SK-N-SH (cell line): ENCODE results near the gene SHPK. TPM values are rescaled to one million over a fixed set of nuclear protein-coding genes. Genes with fewer than 3 reads are reported as not detected.

Experiments
- CTCF ChIA-PET: fragments of 300-600, 350-600 bp; formaldehyde crosslinking; extraction: SDS; loops from one replicate; lab custom pipeline; 2021; lab: Yijun Ruan, JAX
- POLR2A ChIA-PET: fragments of 350-600 bp; sonication (Branson Sonifier 250); formaldehyde crosslinking; extraction: SDS; loops from one replicate; lab custom pipeline; 2020; ENCODE audit warnings: antibody characterized with exemption, inconsistent platforms; lab: Yijun Ruan, JAX
- DNase-seq: peaks from one replicate; pipeline ENCODE4 v3.0.0; 2012
- H2AFZ ChIP-seq: fragments of 200-600 bp; sonication (generic); 2 replicates; pipeline ENCODE4 v1.8.1; 2016; ENCODE audit warnings: antibody characterized with exemption, mild to moderate bottlenecking, low read depth
- H3F3A ChIP-seq: fragments of 200-600 bp; sonication (generic); replicated peaks from 2 replicates; pipeline ENCODE3; 2016; ENCODE audit warnings: antibody characterized with exemption, mild to moderate bottlenecking; ENCODE audit not compliant: insufficient read depth
- H3K27ac ChIP-seq, 2 experiments: fragments of 200-500 bp in 1 of 2; fragments of 200-600 bp in 1 of 2; sonication (Bioruptor generic) in 1 of 2; sonication (generic), shearing (Covaris generic) in 1 of 2; 2 replicates each; pipeline versions ENCODE4 v1.5.1 to v1.6.1; 2014 to 2016; ENCODE audit warnings: low read depth in 2 of 2, inconsistent platforms in 1 of 2, low read length in 1 of 2, mild to moderate bottlenecking in 1 of 2, mixed read lengths in 1 of 2
- H3K27me3 ChIP-seq: fragments of 200-600 bp; sonication (generic), shearing (Covaris generic); 2 replicates; pipeline ENCODE4 v1.6.1; 2016; ENCODE audit warnings: mixed run types; ENCODE audit not compliant: insufficient read depth
- H3K36me3 ChIP-seq, 2 experiments: fragments of 200-500 bp in 1 of 2; fragments of 200-600 bp in 1 of 2; sonication (Bioruptor generic) in 1 of 2; sonication (generic) in 1 of 2; replicated peaks in 1 of 2; 2 replicates each; pipeline versions ENCODE3 to v1.5.1; 2014 to 2016; ENCODE audit warnings: low read length in 1 of 2, mild to moderate bottlenecking in 1 of 2; ENCODE audit not compliant: insufficient read depth in 2 of 2, control insufficient read depth in 1 of 2
- H3K4me1 ChIP-seq, 2 experiments: fragments of 200-500 bp in 1 of 2; fragments of 200-600 bp in 1 of 2; sonication (Bioruptor generic) in 1 of 2; sonication (generic), shearing (Covaris generic) in 1 of 2; 2 replicates each; pipeline versions ENCODE4 v1.5.1 to v1.6.1; 2014 to 2016; ENCODE audit warnings: low read depth in 1 of 2, low read length in 1 of 2, mixed run types in 1 of 2; ENCODE audit not compliant: insufficient read depth in 2 of 2, control insufficient read depth in 1 of 2
- H3K4me2 ChIP-seq: fragments of 200-600 bp; sonication (generic), shearing (Covaris generic); 2 replicates; pipeline ENCODE4 v1.6.1; 2017; ENCODE audit warnings: mixed run types
- H3K4me3 ChIP-seq, 2 experiments: fragments of 200-500 bp in 1 of 2; fragments of 200-600 bp in 1 of 2; sonication (Bioruptor generic) in 1 of 2; sonication (generic), shearing (Covaris generic) in 1 of 2; 2 replicates each; pipeline versions ENCODE4 v1.5.1 to v1.8.1; 2014 to 2016; ENCODE audit warnings: low read depth in 2 of 2, inconsistent platforms in 1 of 2, low read length in 1 of 2, mild to moderate bottlenecking in 1 of 2, mixed read lengths in 1 of 2, moderate library complexity in 1 of 2
- H3K79me2 ChIP-seq: fragments of 200-600 bp; sonication (generic); 2 replicates; pipeline ENCODE4 v1.8.1; 2017; ENCODE audit warnings: mild to moderate bottlenecking; ENCODE audit not compliant: insufficient read depth
- H3K9ac ChIP-seq: fragments of 200-600 bp; sonication (generic); 2 replicates; pipeline ENCODE4 v1.6.1; 2017; ENCODE audit warnings: mixed run types
- H3K9me2 ChIP-seq: fragments of 200-600 bp; sonication (generic); 2 replicates; pipeline ENCODE4 v1.6.1; 2017; ENCODE audit warnings: mixed run types
- H3K9me3 ChIP-seq: fragments of 200-600 bp; sonication (generic); 2 replicates; pipeline ENCODE4 v1.6.1; 2017; ENCODE audit warnings: mixed run types, mild to moderate bottlenecking, moderate library complexity
- H4K20me1 ChIP-seq: fragments of 200-600 bp; sonication (generic); 2 replicates; pipeline ENCODE4 v1.6.1; 2017; ENCODE audit warnings: mild to moderate bottlenecking, mixed run types; ENCODE audit not compliant: insufficient read depth
- CHD2 ChIP-seq: fragments of 150-350 bp; IDR thresholded peaks from 2 replicates; pipeline ENCODE4 v1.6.1; 2018; ENCODE audit warnings: low read length; ENCODE audit not compliant: partially characterized antibody
- EP300 ChIP-seq, 2 experiments: IDR thresholded peaks; 2 replicates each; pipeline versions ENCODE4 v1.4.0 to v1.6.1; 2012; ENCODE audit warnings: borderline replicate concordance in 1 of 2, low read depth in 1 of 2, low read length in 1 of 2
- GABPA ChIP-seq: IDR thresholded peaks from 2 replicates; pipeline ENCODE4 v1.4.0; 2012; ENCODE audit warnings: low read depth, mild to moderate bottlenecking
- JUND ChIP-seq: IDR thresholded peaks from 2 replicates; pipeline ENCODE4 v1.4.0; 2012
- MEF2A ChIP-seq: IDR thresholded peaks from 2 replicates; pipeline ENCODE4 v1.4.0; 2012; ENCODE audit warnings: low read depth, borderline replicate concordance
- NFIC ChIP-seq: IDR thresholded peaks from 2 replicates; pipeline ENCODE4 v1.4.0; 2012; ENCODE audit warnings: borderline replicate concordance
- POLR2AphosphoS5 ChIP-seq: IDR thresholded peaks from 2 replicates; pipeline ENCODE4 v1.6.1; 2012; ENCODE audit warnings: low read depth, low read length
- RCOR1 ChIP-seq: fragments of 150-350 bp; IDR thresholded peaks from 2 replicates; pipeline ENCODE4 v1.6.1; 2017; ENCODE audit warnings: antibody characterized with exemption, low read length
- RXRA ChIP-seq: IDR thresholded peaks from 2 replicates; pipeline ENCODE4 v1.4.0; 2012; ENCODE audit warnings: low read depth, mild to moderate bottlenecking, borderline replicate concordance
- SIN3A ChIP-seq: IDR thresholded peaks from 2 replicates; pipeline ENCODE4 v1.6.1; 2012; ENCODE audit warnings: low read depth, mild to moderate bottlenecking, low read length, moderate library complexity, borderline replicate concordance
- TAF1 ChIP-seq: IDR thresholded peaks from 2 replicates; pipeline ENCODE4 v1.6.1; 2012; ENCODE audit warnings: low read depth, mild to moderate bottlenecking, low read length, moderate library complexity, borderline replicate concordance
- TCF12 ChIP-seq: IDR thresholded peaks from 2 replicates; pipeline ENCODE4 v1.4.0; 2012
- YY1 ChIP-seq: IDR thresholded peaks from 2 replicates; pipeline ENCODE4 v1.4.0; 2012; ENCODE audit warnings: low read depth, mild to moderate bottlenecking
- WGBS: methylation state at CpG from one replicate; pipeline ENCODE4 v1.1.6; 2017; ENCODE audit warnings: low lambda C conversion rate; 5-methylcytosine and 5-hydroxymethylcytosine counted together
- polyA plus RNA-seq, 3 experiments: library from polyadenylated mRNA; depleted of rRNA; stranded (reverse); fragments of >200 nt; gene quantifications; 2 replicates each; pipeline ENCODE4 v1.2.3, GENCODE V29; 2012
- TF ChIP-seq, protein P1 (sequence below): IDR thresholded peaks from 2 replicates; pipeline ENCODE4 v1.4.0; 2012; ENCODE audit warnings: low read depth, borderline replicate concordance
- TF ChIP-seq, protein P2 (sequence below): IDR thresholded peaks from 2 replicates; pipeline ENCODE4 v1.6.1; 2012; ENCODE audit warnings: mild to moderate bottlenecking, low read depth, low read length, moderate library complexity
- TF ChIP-seq, protein P3 (sequence below): fragments of 150-350 bp; IDR thresholded peaks from 2 replicates; pipeline ENCODE4 v1.6.1; 2017; ENCODE audit warnings: antibody characterized with exemption, low read length, low read depth, borderline replicate concordance

Gene SHPK
- polyA plus RNA-seq, 1 of the 3 experiments (the other 2 are of a cell fraction), result 9.0 TPM

DNA sequence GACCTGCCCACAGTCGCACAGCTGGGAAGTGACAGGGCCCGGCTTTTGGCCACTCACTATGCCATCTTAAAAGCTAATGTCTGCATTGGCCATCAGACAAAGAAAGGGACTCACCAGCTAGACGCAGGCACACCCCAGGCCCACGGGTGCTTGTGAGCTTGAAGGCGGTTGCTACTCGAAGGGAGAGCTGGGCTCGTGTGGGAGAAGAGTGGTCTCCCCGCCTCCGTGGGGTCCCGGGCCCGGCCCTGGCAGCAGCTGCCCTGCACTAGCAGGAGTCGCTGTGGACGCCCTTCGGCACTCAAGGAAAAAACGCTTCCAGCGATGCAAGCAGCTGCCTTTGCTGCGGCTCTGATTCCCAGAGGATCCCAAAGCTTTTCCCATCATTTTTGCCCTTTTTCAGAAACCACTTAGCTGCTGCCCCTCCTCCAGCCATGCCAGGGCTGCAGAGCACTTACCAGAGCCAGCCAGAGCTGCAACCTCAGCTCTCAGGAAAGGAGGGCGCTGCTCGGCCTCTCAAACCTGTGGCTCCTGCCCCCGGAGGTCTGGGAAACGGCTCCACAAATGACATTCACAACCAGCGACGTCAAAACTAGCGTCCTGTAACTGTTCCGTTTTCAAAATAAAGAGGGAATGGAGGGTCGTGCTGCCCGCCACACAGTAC, 39.1 kb downstream of the SHPK start:
- DNase-seq, result no peak
- Histone ChIP-seq H3K27ac (no peak overlapping the region), H3K9me3 (no peaks in the 10 kb centered on the region), H3K4me2 (no peak overlapping the region), H3K9me2 (no peaks in the 10 kb centered on the region), H3K4me1 (peaks cover 5 to 15% of the 10 kb centered on the region in 2 experiments; a peak in 2 of 4 replicates), H3K36me3 (peaks cover 0 to under 1% of the 10 kb centered on the region in 2 experiments), H2AFZ (no peak overlapping the region), H3K79me2 (no peaks in the 10 kb centered on the region), H4K20me1 (no peaks in the 10 kb centered on the region), H3F3A (no peaks in the 10 kb centered on the region), H3K27me3 (no peaks in the 10 kb centered on the region), H3K9ac (no peak overlapping the region), H3K4me3 (no peak overlapping the region)
- POLR2A ChIA-PET, result no interaction called here
- TF ChIP-seq CHD2 (no peak), NFIC (no peak), POLR2AphosphoS5 (no peak)
- CTCF ChIA-PET, result interaction anchor here (0.8 kb wide), 1 partner anchor 548 kb away, joined by 3 read pairs; no protein-coding TSS in a partner anchor
- 93% methylated on average over 19 of the region's 27 CpGs for WGBS

DNA sequence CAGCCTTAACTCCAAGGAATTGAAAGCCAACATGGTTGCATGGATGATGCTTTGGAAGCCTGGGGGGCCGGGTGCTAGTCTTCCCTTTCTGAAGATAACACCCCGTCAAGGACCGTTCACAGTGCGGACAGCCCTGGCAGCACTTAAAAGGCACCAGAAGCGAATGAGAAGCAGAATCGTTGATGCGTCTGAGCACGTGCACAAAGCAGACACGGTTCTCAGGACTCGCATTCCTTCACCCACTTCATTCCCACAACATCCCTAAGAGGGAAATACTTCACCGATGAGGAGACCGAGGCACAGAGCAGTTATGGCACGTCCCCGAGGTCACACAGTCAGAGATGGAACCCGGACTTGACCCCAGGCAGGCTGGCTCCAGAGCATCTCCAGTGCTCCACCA, 41.1 kb downstream of the SHPK start:
- Histone ChIP-seq H3K9me2 (no peaks in the 10 kb centered on the region), H3K9ac (no peak overlapping the region), H3K9me3 (no peaks in the 10 kb centered on the region), H4K20me1 (no peaks in the 10 kb centered on the region), H3K27me3 (no peaks in the 10 kb centered on the region), H3K27ac (peak overlapping the region in 1 of 2 experiments; percentile 65; a peak in 1 of 4 replicates), H3K4me3 (no peak overlapping the region), H3F3A (no peaks in the 10 kb centered on the region), H3K4me1 (peaks cover 5 to 15% of the 10 kb centered on the region in 2 experiments; a peak in 2 of 4 replicates), H3K79me2 (no peaks in the 10 kb centered on the region), H2AFZ (no peak overlapping the region), H3K4me2 (0 out of 2 replicates have a peak overlapping the region, but pooled peaks have one; percentile 54), H3K36me3 (peaks cover 0 to 7% of the 10 kb centered on the region in 2 experiments)
- 93% methylated on average over 13 of the region's 15 CpGs for WGBS
- ChIA-PET POLR2A (no interaction called here), CTCF (interaction anchor here (0.7 kb wide), 1 partner anchor 546 kb away, joined by 3 read pairs; no protein-coding TSS in a partner anchor)
- no peak for DNase-seq
- TF ChIP-seq EP300 (IDR thresholded peaks at IDR 0.05; ENCODE audit: borderline replicate concordance in 1 of 2, low read depth in 1 of 2, low read length in 1 of 2) (no peak), RXRA (no peak), POLR2AphosphoS5 (no peak), JUND (no peak), TCF12 (no peak), TAF1 (no peak), GABPA (no peak), SIN3A (no peak), RCOR1 (no peak), YY1 (no peak), NFIC (no peak), MEF2A (no peak)
- TF ChIP-seq, protein P1, sequence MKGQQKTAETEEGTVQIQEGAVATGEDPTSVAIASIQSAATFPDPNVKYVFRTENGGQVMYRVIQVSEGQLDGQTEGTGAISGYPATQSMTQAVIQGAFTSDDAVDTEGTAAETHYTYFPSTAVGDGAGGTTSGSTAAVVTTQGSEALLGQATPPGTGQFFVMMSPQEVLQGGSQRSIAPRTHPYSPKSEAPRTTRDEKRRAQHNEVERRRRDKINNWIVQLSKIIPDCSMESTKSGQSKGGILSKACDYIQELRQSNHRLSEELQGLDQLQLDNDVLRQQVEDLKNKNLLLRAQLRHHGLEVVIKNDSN, result no peak
- TF ChIP-seq, protein P2, sequence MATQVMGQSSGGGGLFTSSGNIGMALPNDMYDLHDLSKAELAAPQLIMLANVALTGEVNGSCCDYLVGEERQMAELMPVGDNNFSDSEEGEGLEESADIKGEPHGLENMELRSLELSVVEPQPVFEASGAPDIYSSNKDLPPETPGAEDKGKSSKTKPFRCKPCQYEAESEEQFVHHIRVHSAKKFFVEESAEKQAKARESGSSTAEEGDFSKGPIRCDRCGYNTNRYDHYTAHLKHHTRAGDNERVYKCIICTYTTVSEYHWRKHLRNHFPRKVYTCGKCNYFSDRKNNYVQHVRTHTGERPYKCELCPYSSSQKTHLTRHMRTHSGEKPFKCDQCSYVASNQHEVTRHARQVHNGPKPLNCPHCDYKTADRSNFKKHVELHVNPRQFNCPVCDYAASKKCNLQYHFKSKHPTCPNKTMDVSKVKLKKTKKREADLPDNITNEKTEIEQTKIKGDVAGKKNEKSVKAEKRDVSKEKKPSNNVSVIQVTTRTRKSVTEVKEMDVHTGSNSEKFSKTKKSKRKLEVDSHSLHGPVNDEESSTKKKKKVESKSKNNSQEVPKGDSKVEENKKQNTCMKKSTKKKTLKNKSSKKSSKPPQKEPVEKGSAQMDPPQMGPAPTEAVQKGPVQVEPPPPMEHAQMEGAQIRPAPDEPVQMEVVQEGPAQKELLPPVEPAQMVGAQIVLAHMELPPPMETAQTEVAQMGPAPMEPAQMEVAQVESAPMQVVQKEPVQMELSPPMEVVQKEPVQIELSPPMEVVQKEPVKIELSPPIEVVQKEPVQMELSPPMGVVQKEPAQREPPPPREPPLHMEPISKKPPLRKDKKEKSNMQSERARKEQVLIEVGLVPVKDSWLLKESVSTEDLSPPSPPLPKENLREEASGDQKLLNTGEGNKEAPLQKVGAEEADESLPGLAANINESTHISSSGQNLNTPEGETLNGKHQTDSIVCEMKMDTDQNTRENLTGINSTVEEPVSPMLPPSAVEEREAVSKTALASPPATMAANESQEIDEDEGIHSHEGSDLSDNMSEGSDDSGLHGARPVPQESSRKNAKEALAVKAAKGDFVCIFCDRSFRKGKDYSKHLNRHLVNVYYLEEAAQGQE, result no peak
- TF ChIP-seq, protein P3, sequence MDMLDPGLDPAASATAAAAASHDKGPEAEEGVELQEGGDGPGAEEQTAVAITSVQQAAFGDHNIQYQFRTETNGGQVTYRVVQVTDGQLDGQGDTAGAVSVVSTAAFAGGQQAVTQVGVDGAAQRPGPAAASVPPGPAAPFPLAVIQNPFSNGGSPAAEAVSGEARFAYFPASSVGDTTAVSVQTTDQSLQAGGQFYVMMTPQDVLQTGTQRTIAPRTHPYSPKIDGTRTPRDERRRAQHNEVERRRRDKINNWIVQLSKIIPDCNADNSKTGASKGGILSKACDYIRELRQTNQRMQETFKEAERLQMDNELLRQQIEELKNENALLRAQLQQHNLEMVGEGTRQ, result no peak
